ENCODE measurements around the gene MATN4. TPM values are rescaled to one million over a fixed set of nuclear protein-coding genes. Genes with fewer than 3 reads are reported as not detected.
A peak's percentile ranks its signal among the peaks of the same experiment; 100 is the strongest.

The MATN4 gene
- total and polyA plus RNA-seq, 2 of the 13 experiments (the other 11 are each of a cell fraction or from before 2014, with no cell fraction given) = not detected

DNA sequence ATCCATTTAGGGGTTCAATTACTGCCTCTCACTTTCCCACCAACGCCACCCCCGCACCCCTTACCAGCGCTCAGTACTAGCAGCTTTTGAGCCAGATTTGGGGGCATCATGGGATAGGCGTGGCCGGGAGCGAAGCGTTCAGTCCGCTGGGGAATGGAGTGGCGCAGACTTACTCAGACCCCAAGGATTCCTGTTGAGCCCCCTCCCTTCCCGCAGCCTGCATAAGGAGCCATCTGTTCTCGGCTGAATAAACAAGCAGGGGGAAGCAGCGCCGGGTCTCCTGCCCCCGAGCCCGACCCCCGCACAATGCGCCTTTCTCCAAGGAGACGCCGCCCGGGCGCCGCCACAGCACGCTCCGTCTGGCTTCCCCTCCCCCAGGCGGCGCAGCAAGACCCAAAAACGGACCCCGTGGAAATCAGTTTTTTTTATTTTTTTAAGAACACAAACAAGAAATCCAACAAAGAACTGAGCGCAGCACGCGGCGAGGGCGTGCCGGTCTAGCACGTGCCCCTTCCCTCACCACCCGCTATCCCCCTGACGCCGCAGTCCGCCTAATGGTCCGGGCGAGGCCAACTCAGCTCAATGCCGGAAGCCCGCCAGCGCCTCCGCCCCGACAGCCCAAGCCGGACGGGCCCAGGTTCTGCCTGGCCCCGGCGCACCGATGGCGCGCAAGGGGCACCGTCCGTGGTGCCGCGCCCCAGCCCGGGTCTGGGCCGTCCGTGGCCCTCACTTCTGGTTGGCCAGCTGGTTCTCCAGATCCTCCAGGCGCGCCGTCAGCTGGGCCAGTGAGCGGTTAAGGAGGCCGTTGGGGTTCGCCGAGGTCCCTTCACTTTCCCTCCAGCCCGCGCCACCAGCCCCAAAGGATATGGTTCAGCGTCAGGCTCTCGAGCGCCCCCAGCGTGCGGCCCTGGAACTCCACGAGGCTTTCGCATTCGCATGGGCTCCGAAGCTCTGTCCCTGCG lies 14.8 kb downstream of the MATN4 start (continued):
- TF ChIP-seq, protein P1, sequence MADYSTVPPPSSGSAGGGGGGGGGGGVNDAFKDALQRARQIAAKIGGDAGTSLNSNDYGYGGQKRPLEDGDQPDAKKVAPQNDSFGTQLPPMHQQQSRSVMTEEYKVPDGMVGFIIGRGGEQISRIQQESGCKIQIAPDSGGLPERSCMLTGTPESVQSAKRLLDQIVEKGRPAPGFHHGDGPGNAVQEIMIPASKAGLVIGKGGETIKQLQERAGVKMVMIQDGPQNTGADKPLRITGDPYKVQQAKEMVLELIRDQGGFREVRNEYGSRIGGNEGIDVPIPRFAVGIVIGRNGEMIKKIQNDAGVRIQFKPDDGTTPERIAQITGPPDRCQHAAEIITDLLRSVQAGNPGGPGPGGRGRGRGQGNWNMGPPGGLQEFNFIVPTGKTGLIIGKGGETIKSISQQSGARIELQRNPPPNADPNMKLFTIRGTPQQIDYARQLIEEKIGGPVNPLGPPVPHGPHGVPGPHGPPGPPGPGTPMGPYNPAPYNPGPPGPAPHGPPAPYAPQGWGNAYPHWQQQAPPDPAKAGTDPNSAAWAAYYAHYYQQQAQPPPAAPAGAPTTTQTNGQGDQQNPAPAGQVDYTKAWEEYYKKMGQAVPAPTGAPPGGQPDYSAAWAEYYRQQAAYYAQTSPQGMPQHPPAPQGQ (CRISPR knock-in tag; IDR thresholded peaks at IDR 0.05; ENCODE audit: borderline replicate concordance) = no peak
- TF ChIP-seq ZFP36 (IDR thresholded peaks at IDR 0.05; ENCODE audit: borderline replicate concordance, low read depth, low read length, partially characterized antibody) (peak; percentile 14), NFE2 (CRISPR knock-in tag; IDR thresholded peaks at IDR 0.05) (no peak), KLF6 (CRISPR knock-in tag; IDR thresholded peaks at IDR 0.05) (no peak), BORCS8-MEF2B (CRISPR knock-in tag; IDR thresholded peaks at IDR 0.05) (peak; percentile 43), TSC22D2 (CRISPR knock-in tag; IDR thresholded peaks at IDR 0.05; ENCODE audit: borderline replicate concordance) (0 out of 2 replicates have a peak, but pooled peaks have one; percentile 57), STAG1 (CRISPR knock-in tag; IDR thresholded peaks at IDR 0.05) (peak; percentile 46), IRF2 (CRISPR knock-in tag; IDR thresholded peaks at IDR 0.05) (peak; percentile 17; the same call in 1 of the 2 replicates), JDP2 (CRISPR knock-in tag; IDR thresholded peaks at IDR 0.05; ENCODE audit: borderline replicate concordance) (no peak), ZNF12 (CRISPR knock-in tag; IDR thresholded peaks at IDR 0.05) (0 out of 2 replicates have a peak, but pooled peaks have one; percentile 29), HDAC6 (IDR thresholded peaks at IDR 0.05; ENCODE audit: low read depth, low read length) (no peak), FOXP1 (IDR thresholded peaks at IDR 0.05) (no peak), FOXP1 (CRISPR knock-in tag; IDR thresholded peaks at IDR 0.05) (no peak), GABPB1 (CRISPR knock-in tag; IDR thresholded peaks at IDR 0.05) (peak; percentile 59; the same call in 1 of the 2 replicates), ZNF501 (CRISPR knock-in tag; IDR thresholded peaks at IDR 0.05) (peak; percentile 57), ZNF557 (CRISPR knock-in tag; IDR thresholded peaks at IDR 0.05) (no peak), TARDBP (CRISPR knock-in tag; IDR thresholded peaks at IDR 0.05) (peak; percentile 53; the same call in 1 of the 2 replicates), HNRNPL (IDR thresholded peaks at IDR 0.05; ENCODE audit: low read depth, low read length) (no peak), CERS6 (CRISPR knock-in tag; IDR thresholded peaks at IDR 0.05) (0 out of 2 replicates have a peak, but pooled peaks have one; percentile 44), BCL3 (CRISPR knock-in tag; IDR thresholded peaks at IDR 0.05) (peak; percentile 70; the same call in 1 of the 2 replicates), HOXA9 (CRISPR knock-in tag; IDR thresholded peaks at IDR 0.05; ENCODE audit: borderline replicate concordance) (no peak), HMGA1 (CRISPR knock-in tag; conservative IDR thresholded peaks at IDR 0.05) (no peak), RARA (CRISPR knock-in tag; IDR thresholded peaks at IDR 0.05) (0 out of 2 replicates have a peak, but pooled peaks have one; percentile 7), ELF1 (CRISPR knock-in tag; IDR thresholded peaks at IDR 0.05) (0 out of 2 replicates have a peak, but pooled peaks have one; percentile 6)
- TF ChIP-seq, protein P2, sequence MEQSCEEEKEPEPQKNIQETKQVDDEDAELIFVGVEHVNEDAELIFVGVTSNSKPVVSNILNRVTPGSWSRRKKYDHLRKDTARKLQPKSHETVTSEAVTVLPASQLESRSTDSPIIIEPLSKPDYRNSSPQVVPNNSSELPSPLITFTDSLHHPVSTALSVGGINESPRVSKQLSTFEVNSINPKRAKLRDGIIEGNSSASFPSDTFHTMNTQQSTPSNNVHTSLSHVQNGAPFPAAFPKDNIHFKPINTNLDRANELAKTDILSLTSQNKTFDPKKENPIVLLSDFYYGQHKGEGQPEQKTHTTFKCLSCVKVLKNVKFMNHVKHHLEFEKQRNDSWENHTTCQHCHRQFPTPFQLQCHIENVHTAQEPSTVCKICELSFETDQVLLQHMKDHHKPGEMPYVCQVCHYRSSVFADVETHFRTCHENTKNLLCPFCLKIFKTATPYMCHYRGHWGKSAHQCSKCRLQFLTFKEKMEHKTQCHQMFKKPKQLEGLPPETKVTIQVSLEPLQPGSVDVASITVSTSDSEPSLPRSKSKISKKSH (CRISPR knock-in tag; IDR thresholded peaks at IDR 0.05; ENCODE audit: borderline replicate concordance) = peak; percentile 69; the same call in 1 of the 2 replicates
